Activated CD4-positive, alpha-beta T cell treated with anti-CD3 and anti-CD28 coated beads for 24 hours (primary cell): ENCODE data around the gene C1orf185.
"Not testable (repeated sequence)": the region's sequence is repeated elsewhere in the genome, so short reads cannot be mapped to it uniquely, and the experiment has no call there.

Experiments
- DNase-seq, 2 donors: peaks; one replicate each; pipeline ENCODE4 v3.0.0-alpha.2; 2020; ENCODE audit warnings: low read depth in 2 of 2

C1orf185 gene

DNA sequence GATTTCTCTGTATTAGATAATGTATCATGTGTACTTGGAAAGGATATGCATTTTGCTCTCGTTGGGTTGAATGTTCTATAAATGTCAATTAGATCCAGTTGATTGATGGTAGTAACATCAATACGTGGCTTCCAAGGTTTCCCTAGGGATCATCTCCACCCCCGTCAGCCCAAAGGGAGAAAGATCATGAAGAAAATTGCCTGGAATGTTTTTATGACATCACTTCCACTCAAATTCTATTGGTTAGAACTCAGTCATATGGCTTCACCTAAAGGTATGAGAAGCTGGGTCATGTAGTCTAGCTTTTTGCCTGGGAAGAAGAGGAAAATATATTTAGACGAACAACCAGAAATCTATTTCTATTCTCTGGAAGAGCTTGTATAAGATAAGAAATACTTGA is at the start of gene C1orf185:
Gene C1orf185, plus strand, starts transcription at position 253 of the 400 bp plus-strand sequence. Its CDS starts 6 bp downstream, at position 259.
- DNase-seq = no peak

DNA sequence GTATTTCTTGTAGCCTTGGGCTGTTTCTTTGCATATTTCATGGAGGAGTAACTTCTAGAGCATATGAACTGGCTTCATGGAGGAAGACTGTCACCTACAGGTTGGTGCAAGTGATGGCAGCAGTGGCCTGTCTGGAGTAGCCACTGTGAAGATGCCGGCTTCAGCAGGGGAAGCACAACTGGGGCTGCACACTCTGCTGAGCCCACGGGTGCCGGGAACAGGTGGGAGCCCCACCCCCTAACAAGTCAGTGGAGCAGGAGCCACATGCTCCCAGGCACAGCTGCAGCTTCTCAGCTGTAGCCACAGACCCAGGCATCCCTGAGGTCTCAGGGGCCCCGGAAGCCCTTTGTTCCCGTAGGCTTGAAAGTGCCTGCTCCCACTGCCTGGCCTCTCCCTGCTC is 43.2 kb upstream of the C1orf185 start:
- DNase-seq = no peak

DNA sequence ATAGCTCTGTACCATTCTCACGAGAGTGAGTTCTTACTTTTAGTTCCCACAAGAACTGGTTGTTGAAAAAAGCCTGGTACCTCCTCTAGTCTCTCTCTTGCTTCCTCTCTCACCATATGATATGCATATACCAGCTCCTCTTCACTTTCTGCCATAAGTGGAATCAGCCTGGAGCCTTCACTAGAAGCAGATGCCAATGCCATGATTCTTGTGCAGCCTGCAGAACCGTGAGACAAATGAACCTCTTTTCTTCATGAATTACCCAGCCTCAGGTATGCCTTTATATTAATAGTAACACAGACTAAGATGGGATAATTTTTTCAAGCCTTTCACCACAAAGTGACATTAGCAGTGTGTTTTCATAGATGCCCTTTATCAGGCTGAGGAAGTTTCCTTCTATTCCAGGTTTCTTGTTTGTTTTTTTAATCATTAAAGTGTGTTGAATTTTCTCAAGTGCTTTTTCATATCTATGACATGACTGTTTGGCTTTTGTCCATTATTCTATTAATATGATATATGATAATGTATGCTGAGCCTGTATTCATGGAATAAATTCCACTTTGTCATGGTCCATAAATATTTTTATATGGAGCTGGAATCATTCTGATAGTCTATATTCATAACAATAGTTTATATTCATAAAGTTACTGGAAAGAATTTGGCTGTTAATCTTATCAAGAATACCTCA is 40.7 kb upstream of the C1orf185 start:
- no peak for DNase-seq

DNA sequence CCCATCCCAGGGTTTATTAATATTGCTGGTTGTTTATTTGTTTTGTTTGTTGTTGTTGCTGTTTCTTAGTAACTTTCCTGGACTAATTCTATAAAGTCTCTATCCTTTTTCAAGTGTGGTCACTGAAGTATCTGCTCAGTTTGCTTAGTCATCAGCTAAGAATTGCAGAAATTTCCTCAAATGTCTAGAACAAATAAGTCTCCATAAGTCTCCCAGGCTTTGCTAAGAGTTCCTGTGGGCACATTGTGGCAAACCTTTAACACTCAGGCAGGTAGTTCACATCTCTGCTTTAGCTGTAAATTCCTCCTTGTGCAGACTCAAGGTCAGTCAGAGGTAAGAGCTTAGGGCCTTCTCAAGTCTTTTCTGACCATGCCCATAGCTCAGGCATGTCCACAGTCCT is 38.9 kb upstream of the C1orf185 start:
- DNase-seq = no peak

DNA sequence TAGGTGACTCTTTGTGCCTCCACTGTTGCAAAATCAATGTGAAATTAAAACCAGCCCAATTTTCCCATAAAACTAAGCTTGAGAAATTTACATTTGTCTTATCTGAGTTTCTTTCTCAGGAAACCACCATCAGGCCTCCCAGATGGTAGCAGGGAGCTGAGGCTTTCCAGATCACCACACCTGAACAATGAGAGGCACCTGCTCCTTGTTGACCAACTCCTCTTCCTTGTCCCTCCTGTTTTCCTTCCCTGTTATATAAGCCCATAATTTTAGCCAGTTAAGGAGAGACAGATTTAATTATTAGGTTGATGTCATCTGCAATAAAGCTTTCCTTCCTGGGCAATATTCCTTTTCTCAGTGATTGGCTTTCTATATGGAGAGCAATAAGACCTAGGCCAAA is 32.0 kb upstream of the C1orf185 start:
- no peak for DNase-seq

DNA sequence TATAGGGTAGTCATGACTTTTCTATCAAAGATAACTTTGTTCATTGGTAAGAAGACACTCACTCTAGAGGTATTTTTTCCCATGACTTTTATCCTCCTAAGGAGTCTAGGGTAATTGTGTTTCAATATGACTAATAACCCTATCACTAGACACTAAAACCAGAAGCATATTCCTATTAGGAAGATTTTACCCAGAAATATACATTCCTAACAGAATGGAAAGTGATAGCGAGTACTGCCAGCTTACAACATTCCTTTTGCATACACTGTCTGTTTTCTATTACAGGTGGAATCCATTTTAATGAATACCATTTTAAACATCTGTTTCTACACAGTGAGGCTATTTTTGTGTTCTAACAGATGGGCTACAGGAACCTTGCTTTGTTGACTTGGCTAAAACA is 31.4 kb upstream of the C1orf185 start:
- no peak for DNase-seq

DNA sequence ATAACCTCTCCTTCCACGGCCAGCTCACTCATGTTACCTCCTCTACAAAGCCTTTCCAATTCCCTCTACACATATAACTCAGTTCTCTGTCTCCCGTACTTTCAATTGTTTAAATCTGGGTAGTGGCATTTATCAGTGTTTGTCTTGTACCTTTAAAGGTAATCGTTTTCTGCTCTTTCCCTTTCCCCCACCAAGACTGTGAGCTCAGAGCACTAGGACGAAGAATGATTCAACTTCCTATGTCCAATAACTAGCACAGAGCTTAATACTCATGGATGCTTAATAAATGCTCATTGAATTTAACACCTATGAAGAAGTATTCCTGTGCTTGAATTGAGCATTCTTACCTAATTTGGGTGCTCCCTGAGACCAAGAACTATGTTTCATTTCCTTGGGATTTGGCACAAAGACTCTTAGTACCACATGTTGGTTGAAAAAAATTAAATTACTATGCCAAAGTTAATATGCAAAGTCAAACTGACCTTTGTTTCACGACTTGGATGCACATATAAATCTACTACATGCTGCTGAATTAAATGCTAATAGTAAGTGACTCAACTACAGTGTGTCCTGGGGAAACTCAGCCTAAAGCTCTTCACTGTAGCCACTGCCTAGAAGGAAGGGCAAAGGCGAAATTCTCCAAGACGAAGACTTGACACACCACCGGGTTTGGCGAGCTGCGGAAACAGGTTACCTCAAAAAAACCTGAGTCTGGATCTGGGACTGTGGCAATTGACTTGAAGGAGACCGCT is 30.6 kb upstream of the C1orf185 start:
- DNase-seq = no peak

DNA sequence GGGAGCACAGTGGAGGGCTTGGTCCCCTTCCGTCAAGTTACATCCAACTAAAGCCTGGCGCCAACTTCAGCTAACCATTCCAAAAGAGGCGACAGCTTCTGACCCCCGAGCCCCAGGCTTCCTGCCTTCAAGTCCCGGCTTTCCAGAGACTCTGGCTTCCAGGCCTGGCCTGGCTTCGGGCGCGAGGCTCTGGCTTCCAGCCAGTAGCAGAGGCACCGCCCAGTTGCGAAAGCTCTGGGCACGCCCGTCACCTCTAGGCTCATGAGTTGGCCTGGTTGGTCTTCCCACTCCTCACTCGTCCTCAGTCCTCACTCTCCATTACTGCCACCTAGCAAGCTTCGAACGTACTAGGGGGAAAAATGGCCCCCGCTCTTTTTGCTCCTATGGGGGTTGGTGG is 30.0 kb upstream of the C1orf185 start:
- no peak for DNase-seq

DNA sequence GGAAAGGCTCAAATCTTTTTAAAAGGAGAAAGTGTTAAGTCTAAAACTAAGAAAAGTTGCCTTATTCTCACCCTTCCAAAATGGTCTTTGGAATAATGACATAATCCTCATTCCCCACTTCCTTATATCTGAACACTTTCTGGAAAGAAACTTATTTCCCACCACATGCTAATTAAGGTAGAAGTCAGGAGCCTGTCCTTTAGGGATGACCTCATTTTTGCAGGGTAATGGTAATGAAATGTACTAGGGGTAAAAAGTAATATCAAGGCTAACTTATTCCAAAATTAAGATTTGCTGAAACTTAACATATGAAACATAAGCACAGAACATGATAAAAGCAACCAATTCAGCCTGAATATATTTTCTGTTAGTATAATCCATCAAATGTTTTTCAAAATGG is 29.4 kb upstream of the C1orf185 start:
- DNase-seq = no peak

DNA sequence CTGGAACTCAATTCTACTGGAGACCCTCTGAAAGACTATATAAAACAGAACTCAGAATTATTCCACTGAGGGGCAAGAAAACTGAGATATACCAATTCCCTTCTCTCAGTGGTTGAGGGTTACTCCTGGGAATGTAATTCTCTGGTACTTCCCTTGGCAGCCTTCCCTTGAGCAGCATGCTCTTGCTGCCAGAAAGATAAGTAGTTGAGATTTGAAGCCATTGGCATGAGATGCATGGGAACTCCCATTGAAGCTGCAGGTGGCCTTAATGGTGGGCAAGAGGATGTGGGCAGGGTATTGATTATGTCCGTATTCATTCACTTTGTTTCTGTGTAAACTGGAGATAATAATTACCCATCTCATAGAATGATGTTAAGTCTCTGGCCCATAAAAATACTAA is 28.6 kb upstream of the C1orf185 start:
- no peak for DNase-seq

DNA sequence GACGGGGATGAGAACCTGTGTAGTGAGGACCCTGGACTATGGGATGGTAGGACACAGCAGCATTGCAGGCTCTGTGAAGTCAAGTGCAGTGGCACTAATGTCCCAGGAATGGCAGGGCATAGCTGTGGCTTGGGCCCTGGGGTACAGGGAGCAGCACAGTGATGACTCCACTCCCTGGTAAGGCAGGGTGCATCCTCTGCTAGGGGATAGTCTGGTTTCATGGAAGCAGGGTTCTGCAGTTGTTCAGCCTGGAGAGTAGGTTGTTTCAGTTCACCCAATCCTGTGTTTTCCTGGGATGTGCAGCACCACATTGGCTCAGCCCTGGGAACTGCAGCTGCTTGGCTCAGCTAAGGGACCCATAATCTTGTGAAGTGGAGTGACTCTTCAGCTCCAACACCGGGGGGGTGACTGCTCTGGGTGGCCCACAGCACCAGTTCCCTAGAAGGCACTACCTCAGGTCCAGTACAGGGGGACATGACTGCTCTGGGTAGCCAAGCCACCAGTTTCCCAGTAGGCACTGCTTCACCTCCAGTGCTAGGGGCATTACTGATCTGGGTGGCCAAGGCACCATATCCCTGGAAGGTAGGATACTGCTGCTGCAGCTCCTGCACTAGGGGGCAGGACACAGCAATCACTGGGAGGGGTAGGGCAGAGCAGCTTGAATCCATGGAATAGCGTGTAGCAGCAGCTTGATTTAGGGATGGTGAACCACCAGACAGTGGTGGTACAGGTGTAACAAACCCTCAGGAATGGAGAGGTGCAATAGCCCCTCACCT is 15.3 kb upstream of the C1orf185 start:
- DNase-seq = no peak

DNA sequence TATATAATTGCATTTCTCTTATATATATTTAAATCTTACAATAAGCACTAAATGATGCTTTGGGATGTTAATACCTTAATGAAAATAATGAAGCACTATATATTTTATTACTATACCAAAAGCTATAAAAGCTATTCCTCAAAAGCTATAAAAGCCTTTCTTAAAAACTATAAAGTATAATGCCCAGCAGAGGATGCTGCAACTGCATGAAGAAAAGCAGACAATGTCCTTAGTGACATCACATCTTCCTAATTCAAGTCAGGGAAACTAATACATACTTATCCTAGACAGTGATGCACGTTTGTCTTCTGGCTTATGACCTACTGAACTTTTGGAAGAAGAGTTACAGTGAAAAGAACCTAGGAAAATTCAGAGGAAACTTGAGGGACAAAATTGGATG is 13.6 kb upstream of the C1orf185 start:
- no peak for DNase-seq

DNA sequence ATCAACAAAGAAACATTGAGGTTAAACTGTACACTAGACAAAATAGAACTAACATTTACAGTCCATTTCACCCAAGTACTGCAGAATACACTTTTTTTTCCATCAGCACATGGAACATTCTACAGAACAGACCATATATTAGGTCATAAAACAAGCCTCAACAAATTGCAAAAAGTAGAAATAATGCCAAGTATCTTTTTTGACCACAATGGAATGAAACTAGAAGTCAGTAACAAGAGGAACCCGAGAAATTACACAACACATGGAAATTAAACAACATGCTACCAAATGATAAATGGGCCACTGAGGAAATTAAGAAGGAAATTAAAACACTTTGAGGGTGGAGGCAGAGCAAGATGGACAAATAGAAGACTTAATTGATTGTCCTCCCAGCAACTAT is 8.4 kb upstream of the C1orf185 start:
- DNase-seq = no peak

DNA sequence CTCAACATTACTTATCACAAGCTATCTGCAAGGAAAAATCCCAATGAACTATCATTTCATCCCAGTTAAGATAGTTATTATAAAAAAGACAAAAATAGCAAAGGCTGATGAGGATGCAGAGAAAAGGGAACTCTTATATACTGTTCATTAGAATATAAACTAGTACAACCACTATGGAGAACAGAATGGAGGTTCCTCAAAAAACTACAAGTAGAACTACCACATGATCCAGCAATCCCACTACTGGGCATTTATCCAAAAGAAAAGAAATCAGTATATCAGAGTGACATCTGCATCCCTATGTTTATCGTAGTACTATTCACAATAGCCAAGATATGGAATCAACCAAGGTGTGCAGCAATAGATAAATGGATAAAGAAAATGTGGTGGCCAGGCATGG is 4.9 kb upstream of the C1orf185 start:
- DNase-seq = no peak

DNA sequence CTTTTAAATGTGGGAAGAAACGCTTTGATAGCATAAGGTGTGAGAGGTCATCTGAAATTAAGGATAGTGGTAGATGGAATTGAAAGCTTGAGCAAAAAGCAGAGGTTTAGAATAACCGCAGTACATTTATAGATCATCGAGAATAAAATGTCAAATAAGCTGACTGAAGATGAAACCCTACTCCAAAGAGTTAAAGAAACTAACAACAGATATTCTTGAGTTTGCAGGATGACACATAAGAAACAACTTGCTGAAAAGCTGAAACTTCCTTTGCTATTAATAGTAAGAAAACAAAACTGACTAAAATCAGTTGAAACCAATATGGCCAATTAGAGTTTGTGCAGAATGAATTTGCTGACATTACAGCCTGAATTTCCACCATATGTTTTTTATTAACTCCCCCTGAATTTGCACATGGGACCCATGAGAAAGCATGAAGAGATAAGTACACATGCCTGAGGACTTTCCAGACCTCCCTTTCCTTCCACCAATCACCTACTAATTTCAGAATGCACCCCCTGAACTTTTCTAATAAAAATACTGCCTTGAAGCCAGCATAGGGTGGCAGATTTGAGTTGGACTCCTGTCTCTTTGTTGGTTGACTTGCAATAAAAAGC is 1.7 kb upstream of the C1orf185 start:
- DNase-seq = no peak

DNA sequence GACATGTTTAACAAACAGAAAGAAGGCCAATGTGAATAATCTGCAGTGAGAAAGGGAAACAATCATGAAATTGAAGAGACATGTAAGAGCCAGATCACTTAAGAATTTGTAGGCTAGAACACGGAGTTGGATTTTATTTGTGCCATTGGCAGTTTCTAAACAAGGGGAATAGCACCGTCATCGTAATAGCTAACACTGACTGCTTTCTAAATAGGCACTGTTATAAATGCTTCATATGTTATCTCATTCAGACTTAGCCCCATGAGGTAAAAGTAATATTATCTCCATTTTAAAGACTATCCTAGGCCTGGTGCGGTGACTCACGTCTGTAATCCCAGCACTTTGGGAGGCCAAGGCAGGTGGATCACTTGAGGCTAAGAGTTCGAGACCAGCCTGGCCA is 12.1 kb downstream of the C1orf185 start:
- DNase-seq = no peak

DNA sequence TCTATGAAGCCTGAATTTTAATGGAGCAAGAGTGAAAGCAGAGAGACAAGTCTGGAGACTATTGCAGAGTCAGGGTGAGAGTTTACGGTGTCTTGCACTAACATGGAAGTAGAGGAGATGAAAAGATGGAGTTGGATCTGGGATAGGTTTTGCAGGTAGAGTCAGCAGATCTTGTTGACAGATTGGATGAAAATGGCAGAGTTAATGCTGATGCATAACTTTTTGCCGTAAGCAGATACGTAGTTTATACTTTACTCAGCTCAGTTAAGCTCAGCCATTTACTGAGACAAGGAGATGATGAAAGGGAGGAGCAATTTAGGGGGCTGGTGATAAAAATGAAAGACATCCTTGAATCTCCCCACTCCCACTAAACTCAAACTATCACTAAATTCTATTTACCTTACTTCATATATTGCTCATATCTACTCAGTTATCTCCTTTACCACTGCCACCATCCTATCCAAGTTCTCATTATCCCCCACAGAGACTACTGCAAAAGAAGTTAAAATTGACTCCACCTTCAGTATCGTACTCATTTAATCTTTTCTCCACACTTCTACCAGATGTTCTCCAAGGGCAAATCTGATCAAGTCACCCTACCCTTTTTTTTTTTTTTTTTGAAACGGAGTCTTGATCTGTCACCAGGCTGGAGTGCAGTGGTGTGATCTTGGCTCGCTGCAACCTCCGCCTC is 13.8 kb downstream of the C1orf185 start:
- DNase-seq = no peak

DNA sequence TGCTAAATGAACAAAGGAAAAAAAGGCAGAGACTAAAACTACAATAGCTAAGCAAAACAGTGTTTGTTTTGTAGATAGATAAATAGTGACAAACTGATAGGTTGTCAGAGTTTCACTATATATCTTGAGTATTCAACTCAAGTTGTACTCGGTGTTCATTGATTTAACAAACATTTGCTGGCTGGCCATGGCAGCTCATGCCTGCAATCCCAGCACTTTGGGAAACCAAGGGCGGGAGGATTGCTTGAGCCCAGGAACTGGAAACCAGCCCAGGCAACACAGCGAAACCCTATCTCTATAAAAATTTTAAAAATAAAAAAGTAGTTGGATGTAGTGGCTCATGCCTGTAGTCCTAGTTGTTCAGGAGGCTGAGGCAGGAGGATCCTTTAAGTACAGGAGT is 17.3 kb downstream of the C1orf185 start:
- DNase-seq = no peak

DNA sequence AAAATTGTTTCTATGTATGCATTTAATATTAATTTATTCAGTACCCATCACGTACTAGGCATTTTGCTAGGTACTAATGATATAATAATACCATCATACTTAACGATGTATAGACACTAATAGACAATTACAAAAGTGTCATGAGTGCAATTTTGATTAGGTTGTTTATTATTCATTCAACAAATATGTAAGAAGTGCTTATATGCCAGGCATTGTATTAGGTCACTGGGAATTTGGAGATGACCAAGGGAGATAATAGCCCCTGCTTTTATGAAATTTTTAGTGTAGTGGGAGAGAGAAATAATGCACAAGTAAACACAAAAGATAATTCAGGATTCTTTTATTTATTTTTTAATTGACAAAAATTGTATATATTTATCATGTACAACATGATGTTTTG is 18.6 kb downstream of the C1orf185 start:
- no peak for DNase-seq

DNA sequence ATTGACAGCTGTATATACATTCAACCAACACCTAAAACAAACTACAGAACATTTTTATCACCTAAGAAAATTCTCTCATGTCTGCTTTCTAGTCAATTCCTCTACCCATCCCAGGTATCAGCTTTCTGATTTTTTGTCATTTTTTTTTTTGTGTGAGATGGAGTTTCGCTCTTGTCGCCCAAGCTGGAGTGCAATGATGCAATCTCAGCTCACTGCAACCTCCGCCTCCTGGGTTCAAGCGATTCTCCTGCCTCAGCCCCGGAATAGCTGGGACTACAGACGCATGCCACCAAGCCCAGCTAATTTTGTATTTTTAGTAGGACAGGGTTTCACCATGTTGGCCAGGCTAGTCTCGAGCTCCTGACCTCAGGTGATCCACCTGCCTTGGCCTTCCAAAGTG is 25.1 kb downstream of the C1orf185 start:
- DNase-seq = not testable (repeated sequence)

DNA sequence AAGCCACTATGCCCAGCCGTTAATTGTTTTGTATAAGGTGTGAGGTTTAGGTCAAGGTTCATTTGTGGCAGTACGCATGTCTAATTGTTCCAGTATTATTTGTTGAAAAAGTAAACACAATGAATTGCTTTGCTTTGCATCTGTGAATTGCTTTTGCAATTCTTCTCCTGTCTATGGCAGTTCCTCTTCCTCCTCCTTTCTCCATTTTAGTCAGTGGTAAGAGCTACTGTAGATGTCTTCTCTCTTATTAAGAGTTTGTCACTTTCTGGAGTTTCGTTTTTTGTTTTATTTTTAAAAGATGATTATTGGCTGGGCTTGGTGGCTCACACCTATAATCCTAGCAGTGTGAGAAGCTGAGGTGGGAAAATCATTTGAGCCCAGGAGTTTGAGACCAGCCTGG is 29.2 kb downstream of the C1orf185 start:
- no peak for DNase-seq

DNA sequence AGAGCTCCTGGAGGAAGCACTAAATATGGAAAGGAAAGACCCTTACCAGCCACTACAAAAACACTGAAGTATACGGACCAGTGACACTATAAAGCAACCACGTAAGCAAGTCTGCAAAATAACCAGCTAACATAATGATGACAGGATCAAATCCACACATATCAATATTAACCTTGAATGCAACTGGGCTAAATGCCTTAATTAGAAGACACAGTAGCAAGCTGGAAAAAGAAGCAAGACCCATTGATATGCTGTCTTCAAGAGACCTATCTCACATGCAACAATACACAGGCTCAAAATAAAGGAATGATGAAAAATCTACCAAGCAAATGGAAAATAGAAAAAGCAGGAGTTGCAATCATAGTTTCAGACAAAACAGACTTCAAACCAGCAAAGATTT is 31.0 kb downstream of the C1orf185 start:
- no peak for DNase-seq
